ENCODE measurements around the gene FTO.

The FTO gene

DNA sequence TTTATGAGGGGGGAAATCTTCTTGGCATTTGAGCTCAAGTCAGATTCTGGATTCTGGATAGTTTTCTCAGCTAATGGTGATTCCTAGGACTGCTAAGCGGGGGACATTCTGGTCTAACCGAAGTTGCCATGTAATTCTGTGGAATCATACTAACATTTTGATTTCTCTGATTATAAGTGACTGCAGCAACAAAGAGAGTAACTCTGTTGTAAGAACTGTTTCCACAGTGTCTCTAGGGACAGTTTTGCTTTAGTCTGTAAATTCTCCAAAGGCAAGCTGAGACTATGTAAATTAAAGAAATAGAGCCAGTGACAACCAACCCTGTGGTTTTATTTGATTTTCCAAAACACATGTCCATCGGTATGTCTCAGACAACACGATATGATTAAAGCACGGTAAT, 296.4 kb downstream of the FTO start:
- no peaks in the 10 kb centered on the region for H3K9me3 ChIP-seq
- no peaks in the 10 kb centered on the region for H3K36me3 ChIP-seq
- TF ChIP-seq, protein P1, sequence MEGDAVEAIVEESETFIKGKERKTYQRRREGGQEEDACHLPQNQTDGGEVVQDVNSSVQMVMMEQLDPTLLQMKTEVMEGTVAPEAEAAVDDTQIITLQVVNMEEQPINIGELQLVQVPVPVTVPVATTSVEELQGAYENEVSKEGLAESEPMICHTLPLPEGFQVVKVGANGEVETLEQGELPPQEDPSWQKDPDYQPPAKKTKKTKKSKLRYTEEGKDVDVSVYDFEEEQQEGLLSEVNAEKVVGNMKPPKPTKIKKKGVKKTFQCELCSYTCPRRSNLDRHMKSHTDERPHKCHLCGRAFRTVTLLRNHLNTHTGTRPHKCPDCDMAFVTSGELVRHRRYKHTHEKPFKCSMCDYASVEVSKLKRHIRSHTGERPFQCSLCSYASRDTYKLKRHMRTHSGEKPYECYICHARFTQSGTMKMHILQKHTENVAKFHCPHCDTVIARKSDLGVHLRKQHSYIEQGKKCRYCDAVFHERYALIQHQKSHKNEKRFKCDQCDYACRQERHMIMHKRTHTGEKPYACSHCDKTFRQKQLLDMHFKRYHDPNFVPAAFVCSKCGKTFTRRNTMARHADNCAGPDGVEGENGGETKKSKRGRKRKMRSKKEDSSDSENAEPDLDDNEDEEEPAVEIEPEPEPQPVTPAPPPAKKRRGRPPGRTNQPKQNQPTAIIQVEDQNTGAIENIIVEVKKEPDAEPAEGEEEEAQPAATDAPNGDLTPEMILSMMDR (IDR thresholded peaks at IDR 0.05; ENCODE audit: low read depth, low read length) = no peak
- peaks cover 3% of the 10 kb centered on the region for H3K4me1 ChIP-seq
- no peak for DNase-seq
- no peaks in the 10 kb centered on the region for H3K27me3 ChIP-seq
- H3K4me3 ChIP-seq (ENCODE audit: low read depth, low read length) = no peak overlapping the region

DNA sequence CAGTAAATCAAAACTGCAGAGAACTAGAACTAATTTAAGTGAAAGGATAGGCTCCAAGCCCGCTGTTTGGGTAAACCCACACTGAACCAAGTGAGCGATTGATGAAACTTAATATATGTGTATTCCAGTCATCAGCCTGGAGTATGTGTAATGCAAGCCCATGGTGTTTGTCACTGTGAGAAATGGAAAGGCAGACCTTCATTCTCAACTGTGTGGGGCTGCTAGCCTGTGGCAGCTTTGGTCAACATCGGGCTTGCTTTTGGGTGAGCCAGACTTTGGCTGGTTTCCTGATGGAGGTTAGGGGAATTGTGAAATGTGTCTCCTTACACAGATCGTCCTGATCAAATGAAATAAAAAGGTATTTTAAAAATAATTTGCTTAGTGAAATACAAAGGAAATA, 302.7 kb downstream of the FTO start:
- Histone ChIP-seq H3K36me3 (no peaks in the 10 kb centered on the region), H3K27me3 (no peaks in the 10 kb centered on the region), H3K4me3 (ENCODE audit: low read depth, low read length) (no peak overlapping the region), H3K4me1 (peaks cover 1% of the 10 kb centered on the region), H3K9me3 (no peaks in the 10 kb centered on the region)
- DNase-seq = no peak
- TF ChIP-seq, protein P1 (IDR thresholded peaks at IDR 0.05; ENCODE audit: low read depth, low read length) = no peak

DNA sequence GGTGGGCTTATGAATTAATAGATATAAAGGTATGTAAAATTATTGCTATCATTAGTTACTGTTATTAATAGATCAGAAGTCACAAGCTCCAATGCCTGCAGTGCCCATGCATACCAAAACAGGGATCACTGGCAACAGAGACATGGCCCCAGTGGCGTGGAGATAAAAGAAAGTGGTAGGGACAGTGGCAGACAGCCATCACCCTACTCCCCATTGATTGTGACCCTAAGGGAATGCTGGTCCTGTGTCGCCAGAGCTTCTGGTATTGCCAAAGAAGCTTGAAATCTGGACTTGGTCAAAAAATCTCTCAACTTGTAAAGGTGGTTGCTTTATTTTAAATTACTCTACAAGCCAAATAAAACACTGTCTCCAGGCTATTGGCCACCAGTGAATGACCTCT, 303.5 kb downstream of the FTO start:
- no peak for DNase-seq
- Histone ChIP-seq H3K36me3 (no peaks in the 10 kb centered on the region), H3K9me3 (no peaks in the 10 kb centered on the region), H3K4me3 (ENCODE audit: low read depth, low read length) (no peak overlapping the region), H3K4me1 (no peaks in the 10 kb centered on the region), H3K27me3 (no peaks in the 10 kb centered on the region)
- TF ChIP-seq, protein P1 (IDR thresholded peaks at IDR 0.05; ENCODE audit: low read depth, low read length) = no peak

DNA sequence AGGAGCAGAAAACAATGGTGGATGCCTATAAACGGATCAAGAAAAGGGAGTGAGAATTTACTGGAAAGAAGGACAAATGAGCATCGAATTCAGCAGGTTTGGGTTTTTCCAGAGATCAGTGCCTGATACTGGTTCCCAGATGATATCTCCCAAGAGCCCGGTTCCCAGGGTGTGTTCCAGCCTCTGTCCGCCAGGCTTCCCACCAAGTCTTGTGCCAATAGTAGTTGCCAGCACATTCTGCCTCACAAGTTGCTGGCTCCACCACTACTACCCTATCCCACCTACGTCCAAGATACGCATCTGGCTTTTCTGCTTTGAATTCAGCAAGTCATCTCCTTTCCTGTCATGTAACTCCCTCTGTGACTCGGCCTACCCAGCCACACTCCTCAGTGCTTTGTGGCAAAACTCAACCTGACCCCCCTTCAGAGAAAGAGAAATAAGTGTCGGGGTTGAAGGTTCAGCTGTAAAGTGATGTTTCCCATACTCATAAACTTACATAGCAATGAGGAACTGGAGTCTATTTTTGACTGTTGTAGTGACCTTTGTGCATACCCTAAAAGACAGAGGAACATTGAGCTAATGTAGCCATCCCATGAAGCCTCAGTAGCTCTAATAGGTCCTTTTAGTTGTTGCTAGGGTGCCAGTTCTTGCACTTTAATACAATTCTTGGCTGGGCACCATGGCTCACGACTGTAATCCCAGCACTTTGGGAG, 305.7 kb downstream of the FTO start:
- no peak for DNase-seq
- Histone ChIP-seq H3K4me1 (no peaks in the 10 kb centered on the region), H3K27me3 (no peaks in the 10 kb centered on the region), H3K9me3 (no peaks in the 10 kb centered on the region), H3K4me3 (ENCODE audit: low read depth, low read length) (no peak overlapping the region), H3K36me3 (no peaks in the 10 kb centered on the region)
- TF ChIP-seq, protein P1 (IDR thresholded peaks at IDR 0.05; ENCODE audit: low read depth, low read length) = no peak

DNA sequence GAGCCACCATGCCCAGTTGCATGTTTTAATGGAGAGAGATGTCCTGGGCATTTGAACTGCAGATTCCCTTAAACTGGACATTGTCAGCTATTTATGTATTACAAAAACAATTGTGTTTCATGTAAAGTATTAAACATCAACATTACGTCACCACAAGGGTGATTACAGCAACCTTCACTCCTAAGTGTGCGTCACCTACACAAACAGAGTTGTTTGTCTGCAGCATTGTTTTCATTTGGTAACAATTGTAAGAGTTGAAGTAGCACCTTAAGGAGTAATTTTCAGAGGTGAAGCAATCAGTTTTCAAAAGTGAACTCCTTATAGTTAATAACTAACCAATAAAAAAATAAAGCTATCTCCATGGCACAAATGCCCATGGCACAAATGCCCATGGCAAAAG, 311.2 kb downstream of the FTO start:
- H3K9me3 ChIP-seq = no peaks in the 10 kb centered on the region
- DNase-seq = no peak
- no peak overlapping the region for H3K4me3 ChIP-seq (ENCODE audit: low read depth, low read length)
- H3K36me3 ChIP-seq = no peaks in the 10 kb centered on the region
- no peaks in the 10 kb centered on the region for H3K27me3 ChIP-seq
- no peaks in the 10 kb centered on the region for H3K4me1 ChIP-seq
- TF ChIP-seq, protein P1 (IDR thresholded peaks at IDR 0.05; ENCODE audit: low read depth, low read length) = no peak

DNA sequence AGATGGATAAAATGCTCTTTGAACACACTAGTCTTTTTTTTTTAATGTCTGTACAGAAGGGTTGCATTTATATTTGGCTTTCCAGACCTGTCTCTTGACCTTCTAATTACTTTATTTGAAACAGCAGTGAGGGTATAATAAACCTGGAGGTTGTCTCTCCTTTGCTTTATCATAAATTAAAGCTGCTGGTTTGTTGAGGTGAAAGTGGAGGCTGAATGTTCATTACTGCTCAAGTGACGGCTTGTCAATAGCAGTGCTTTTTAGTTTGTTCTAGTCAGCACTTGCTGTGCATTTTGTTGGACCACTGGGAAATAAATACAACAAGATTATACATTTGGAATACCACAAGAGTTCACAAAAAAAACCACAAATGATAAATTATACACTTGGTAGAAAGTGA, 318.4 kb downstream of the FTO start:
- H3K4me1 ChIP-seq = no peaks in the 10 kb centered on the region
- H3K9me3 ChIP-seq = no peaks in the 10 kb centered on the region
- no peaks in the 10 kb centered on the region for H3K36me3 ChIP-seq
- TF ChIP-seq, protein P1 (IDR thresholded peaks at IDR 0.05; ENCODE audit: low read depth, low read length) = no peak
- no peaks in the 10 kb centered on the region for H3K27me3 ChIP-seq
- no peak for DNase-seq
- no peak overlapping the region for H3K4me3 ChIP-seq (ENCODE audit: low read depth, low read length)

All from BE2C (cell line).